Stomach (tissue), 9 donors: ENCODE results near the gene NOCT. TPM values are rescaled to one million over a fixed set of nuclear protein-coding genes. Genes with fewer than 3 reads are reported as not detected.
"Not testable (repeated sequence)": the region's sequence is repeated elsewhere in the genome, so short reads cannot be mapped to it uniquely, and the experiment has no call there.

Experiments
- DNase-seq, 2 donors: peaks; one replicate each; pipeline versions ENCODE4 v3.0.0 to v3.0.0-alpha.2; 2013 to 2019
- H3K27ac ChIP-seq, 5 donors: fragments of 200-600 bp in 4 of 5; sonication (generic) in 4 of 5; one replicate each; pipeline ENCODE4 v1.5.1; 2013 to 2019; ENCODE audit warnings: mild to moderate bottlenecking in 1 of 5, moderate library complexity in 1 of 5
- H3K27me3 ChIP-seq, 3 donors: fragments of 200-600 bp; sonication (generic); one replicate each; pipeline ENCODE4 v1.5.1; 2017 to 2019; ENCODE audit warnings: mixed run types in 1 of 3
- H3K36me3 ChIP-seq, 4 donors: fragments of 200-600 bp; sonication (generic); 1 replicate in 3 of 4; 2 replicates in 1 of 4; pipeline ENCODE4 v1.5.1; 2016 to 2019
- H3K4me1 ChIP-seq, 4 donors: fragments of 200-600 bp; sonication (generic); one replicate each; pipeline ENCODE4 v1.5.1; 2016 to 2019
- H3K4me3 ChIP-seq, 4 donors: fragments of 200-600 bp; sonication (generic) in 3 of 4; one replicate each; pipeline ENCODE4 v1.5.1; 2016 to 2019; ENCODE audit warnings: mild to moderate bottlenecking in 1 of 4
- H3K9me3 ChIP-seq, 4 donors: fragments of 200-600 bp; sonication (generic); one replicate each; pipeline ENCODE4 v1.5.1; 2016 to 2019
- EP300 ChIP-seq: sonication (generic); formaldehyde crosslinking; IDR thresholded peaks from one replicate; pipeline ENCODE4 v1.6.1; 2017; ENCODE audit warnings: antibody characterized with exemption
- POLR2A ChIP-seq, 4 donors: fragments of 450-650 bp; IDR thresholded peaks; one replicate each; pipeline ENCODE4 v1.6.1; 2016; ENCODE audit warnings: antibody characterized with exemption in 4 of 4, control low read depth in 2 of 4, mild to moderate bottlenecking in 1 of 4, moderate library complexity in 1 of 4
- POLR2AphosphoS5 ChIP-seq, 3 donors: sonication (generic); formaldehyde crosslinking; IDR thresholded peaks; one replicate each; pipeline ENCODE4 v1.6.1; 2016; ENCODE audit warnings: antibody characterized with exemption in 3 of 3
- WGBS, 5 donors: extraction: QIAGEN DNeasy Blood & Tissue Kit in 3 of 5; methylation state at CpG; one replicate each; pipeline versions ENCODE4 v1.1.5 to v1.1.7; 2013 to 2018; 5-methylcytosine and 5-hydroxymethylcytosine counted together
- intact Hi-C: fragments of 100-400 bp; cut with DNase I; formaldehyde crosslinking; loops from one replicate; pipeline ENCODE4 v1.15.1; 2023; ENCODE audit warnings: low total_unique reads
- polyA plus RNA-seq, 3 donors: library from polyadenylated mRNA; stranded (reverse); fragments of 200-250 nt; gene quantifications; one replicate each; pipeline ENCODE4 v1.2.3, GENCODE V29; 2013
- total RNA-seq, 5 donors: library from RNA; depleted of rRNA; stranded (reverse); fragments of >200 nt; gene quantifications; one replicate each; pipeline versions ENCODE4 v1.1.0 to v1.2.3, GENCODE V29; 2014 to 2016
- TF ChIP-seq, protein P1 (sequence below), 7 experiments: fragments of 450-650 bp in 4 of 7; fragments of 200-600 bp in 3 of 7; sonication (generic) in 3 of 7; IDR thresholded peaks; one replicate each; pipeline ENCODE4 v1.5.1; 2016 to 2019; ENCODE audit warnings: antibody characterized with exemption in 7 of 7, control low read depth in 2 of 7, mild to moderate bottlenecking in 1 of 7
- donor health status: healthy with polysubstance abuse.
- donor health status: Bipolar disorder and iron deficiency.
- donor health status: healthy.

Gene NOCT
- total and polyA plus RNA-seq, 8 donors = 0.38 to 4.4 (median 0.91) TPM; not detected in 2

DNA sequence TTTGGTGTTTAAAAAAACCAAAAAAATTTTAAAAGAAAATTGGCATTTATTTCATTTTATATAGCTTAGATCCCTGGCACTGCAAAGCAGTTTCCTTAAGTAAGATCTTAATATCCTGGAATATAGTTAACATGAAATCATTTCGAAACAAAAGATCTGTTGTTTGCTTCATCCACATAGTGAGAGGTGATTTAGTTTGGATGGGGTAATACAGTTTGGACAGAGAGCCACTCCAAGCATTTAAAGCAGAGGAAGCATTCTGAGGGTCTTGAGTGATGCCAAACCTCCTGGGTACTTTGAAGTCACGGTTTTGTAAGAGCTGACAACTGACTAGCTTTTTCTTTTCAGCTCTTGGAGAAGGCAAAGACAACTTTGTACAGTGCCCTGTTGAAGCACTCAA is 28.7 kb downstream of the NOCT start:
- no peak overlapping the region for H3K4me3 ChIP-seq
- 78 to 91% (median 83%) methylated on average over 2 of the region's 2 CpGs for WGBS, 5 donors
- no peaks in the 10 kb centered on the region for H3K9me3 ChIP-seq
- TF ChIP-seq POLR2AphosphoS5 (IDR thresholded peaks at IDR 0.05) = no peak
- no peak for TF ChIP-seq POLR2A (IDR thresholded peaks at IDR 0.05)
- no peak for TF ChIP-seq EP300
- TF ChIP-seq, protein P1, sequence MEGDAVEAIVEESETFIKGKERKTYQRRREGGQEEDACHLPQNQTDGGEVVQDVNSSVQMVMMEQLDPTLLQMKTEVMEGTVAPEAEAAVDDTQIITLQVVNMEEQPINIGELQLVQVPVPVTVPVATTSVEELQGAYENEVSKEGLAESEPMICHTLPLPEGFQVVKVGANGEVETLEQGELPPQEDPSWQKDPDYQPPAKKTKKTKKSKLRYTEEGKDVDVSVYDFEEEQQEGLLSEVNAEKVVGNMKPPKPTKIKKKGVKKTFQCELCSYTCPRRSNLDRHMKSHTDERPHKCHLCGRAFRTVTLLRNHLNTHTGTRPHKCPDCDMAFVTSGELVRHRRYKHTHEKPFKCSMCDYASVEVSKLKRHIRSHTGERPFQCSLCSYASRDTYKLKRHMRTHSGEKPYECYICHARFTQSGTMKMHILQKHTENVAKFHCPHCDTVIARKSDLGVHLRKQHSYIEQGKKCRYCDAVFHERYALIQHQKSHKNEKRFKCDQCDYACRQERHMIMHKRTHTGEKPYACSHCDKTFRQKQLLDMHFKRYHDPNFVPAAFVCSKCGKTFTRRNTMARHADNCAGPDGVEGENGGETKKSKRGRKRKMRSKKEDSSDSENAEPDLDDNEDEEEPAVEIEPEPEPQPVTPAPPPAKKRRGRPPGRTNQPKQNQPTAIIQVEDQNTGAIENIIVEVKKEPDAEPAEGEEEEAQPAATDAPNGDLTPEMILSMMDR (IDR thresholded peaks at IDR 0.05) = no peak
- H3K4me1 ChIP-seq = peaks cover 0 to 7% (median 2%) of the 10 kb centered on the region in 4 donors
- H3K27me3 ChIP-seq = no peaks in the 10 kb centered on the region
- no peak overlapping the region for H3K27ac ChIP-seq
- peaks cover 0 to 62% (median 48%) of the 10 kb centered on the region in 4 donors for H3K36me3 ChIP-seq
- intact Hi-C loops = no loop called here
- DNase-seq = no peak

DNA sequence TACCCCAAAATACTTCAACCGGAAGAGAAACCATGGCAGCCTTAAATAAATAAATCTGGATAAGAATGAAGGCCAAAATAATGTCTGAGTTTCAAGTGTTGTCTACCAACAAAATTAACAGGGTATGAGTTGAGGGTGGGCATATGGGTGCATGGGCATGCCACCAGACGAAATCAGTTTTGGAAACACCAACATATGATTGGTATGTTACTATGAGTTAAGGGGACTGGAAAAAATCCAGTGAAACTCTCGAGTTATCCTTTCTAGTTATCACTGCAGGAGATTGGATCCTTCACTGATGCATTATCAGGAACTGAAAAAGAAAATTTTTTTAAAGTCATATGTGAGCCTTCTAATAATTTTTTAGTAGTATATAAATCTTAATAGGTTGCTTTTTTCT is 32.4 kb downstream of the NOCT start:
- no peak overlapping the region for H3K4me3 ChIP-seq
- no peaks in the 10 kb centered on the region for H3K27me3 ChIP-seq
- peaks cover 0 to 85% (median 59%) of the 10 kb centered on the region in 4 donors for H3K36me3 ChIP-seq
- DNase-seq = no peak
- H3K27ac ChIP-seq = no peak overlapping the region
- TF ChIP-seq POLR2A (IDR thresholded peaks at IDR 0.05) (no peak), POLR2AphosphoS5 (IDR thresholded peaks at IDR 0.05) (no peak), EP300 (no peak)
- TF ChIP-seq, protein P1 (IDR thresholded peaks at IDR 0.05) = no peak
- WGBS, 5 donors = 58 to 75% (median 66%) methylated on average over 3 of the region's 3 CpGs
- intact Hi-C loops = no loop called here
- no peaks in the 10 kb centered on the region for H3K9me3 ChIP-seq
- peaks cover 0 to 4% (median 0%) of the 10 kb centered on the region in 4 donors for H3K4me1 ChIP-seq

DNA sequence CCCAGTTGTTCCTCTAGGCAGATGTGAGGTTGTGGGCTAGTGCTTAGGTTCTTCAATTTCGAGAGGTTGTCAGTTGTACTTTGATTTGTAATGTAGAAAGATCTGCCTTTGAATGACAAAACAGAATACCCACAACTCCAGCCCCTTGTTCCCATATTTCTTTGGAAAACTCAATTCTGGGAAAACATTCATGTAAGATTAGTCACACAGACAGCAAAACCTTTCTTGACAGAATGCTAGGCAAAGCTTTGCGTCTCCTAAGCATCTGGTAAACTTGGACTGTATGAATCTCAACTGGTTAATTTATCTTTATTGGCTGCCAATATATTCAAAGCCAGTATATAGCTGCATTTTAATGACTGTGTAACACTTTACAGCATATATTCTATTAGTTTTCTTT is 34.9 kb downstream of the NOCT start:
- H3K27me3 ChIP-seq = no peaks in the 10 kb centered on the region
- no peak overlapping the region for H3K27ac ChIP-seq
- no peak for TF ChIP-seq POLR2A (IDR thresholded peaks at IDR 0.05)
- WGBS, 5 donors = 81 to 98% (median 88%) methylated on average over 2 of the region's 2 CpGs
- H3K4me3 ChIP-seq = no peak overlapping the region
- H3K4me1 ChIP-seq = peaks cover 0 to 17% (median 6%) of the 10 kb centered on the region in 4 donors
- intact Hi-C loops = no loop called here
- H3K9me3 ChIP-seq = no peaks in the 10 kb centered on the region
- no peak for DNase-seq
- H3K36me3 ChIP-seq = peaks cover 0 to 86% (median 66%) of the 10 kb centered on the region in 4 donors

DNA sequence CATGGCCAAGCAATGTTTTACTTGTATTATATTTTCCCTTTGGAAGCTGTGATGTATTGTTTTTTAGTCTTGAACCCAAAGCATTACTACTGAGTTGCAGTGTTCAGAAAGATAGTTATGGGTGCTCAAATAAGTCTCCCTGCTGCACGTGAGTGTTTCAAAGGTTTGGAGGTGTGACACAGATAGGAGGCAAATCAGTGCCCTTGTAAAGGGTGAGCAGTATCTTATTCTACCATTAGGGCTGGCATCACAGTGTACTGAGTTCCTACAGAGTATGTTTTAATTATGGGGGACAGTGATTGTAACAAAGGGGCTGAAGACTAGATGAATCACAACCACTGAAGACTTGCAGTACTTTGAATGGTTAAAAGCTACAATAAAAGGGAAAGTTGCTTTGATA is 38.3 kb downstream of the NOCT start:
- H3K9me3 ChIP-seq = no peaks in the 10 kb centered on the region
- peaks cover 3 to 87% (median 72%) of the 10 kb centered on the region in 4 donors for H3K36me3 ChIP-seq
- H3K27ac ChIP-seq = no peak overlapping the region
- no peak for DNase-seq
- no peaks in the 10 kb centered on the region for H3K27me3 ChIP-seq
- TF ChIP-seq EP300 (no peak), POLR2A (IDR thresholded peaks at IDR 0.05) (no peak), POLR2AphosphoS5 (IDR thresholded peaks at IDR 0.05) (no peak)
- TF ChIP-seq, protein P1 (IDR thresholded peaks at IDR 0.05) = no peak
- H3K4me1 ChIP-seq = peaks cover 0 to 28% (median 11%) of the 10 kb centered on the region in 4 donors
- WGBS, 5 donors = 72 to 91% (median 86%) methylated on average over 1 of the region's 1 CpG
- intact Hi-C loops = no loop called here
- H3K4me3 ChIP-seq = no peak overlapping the region

DNA sequence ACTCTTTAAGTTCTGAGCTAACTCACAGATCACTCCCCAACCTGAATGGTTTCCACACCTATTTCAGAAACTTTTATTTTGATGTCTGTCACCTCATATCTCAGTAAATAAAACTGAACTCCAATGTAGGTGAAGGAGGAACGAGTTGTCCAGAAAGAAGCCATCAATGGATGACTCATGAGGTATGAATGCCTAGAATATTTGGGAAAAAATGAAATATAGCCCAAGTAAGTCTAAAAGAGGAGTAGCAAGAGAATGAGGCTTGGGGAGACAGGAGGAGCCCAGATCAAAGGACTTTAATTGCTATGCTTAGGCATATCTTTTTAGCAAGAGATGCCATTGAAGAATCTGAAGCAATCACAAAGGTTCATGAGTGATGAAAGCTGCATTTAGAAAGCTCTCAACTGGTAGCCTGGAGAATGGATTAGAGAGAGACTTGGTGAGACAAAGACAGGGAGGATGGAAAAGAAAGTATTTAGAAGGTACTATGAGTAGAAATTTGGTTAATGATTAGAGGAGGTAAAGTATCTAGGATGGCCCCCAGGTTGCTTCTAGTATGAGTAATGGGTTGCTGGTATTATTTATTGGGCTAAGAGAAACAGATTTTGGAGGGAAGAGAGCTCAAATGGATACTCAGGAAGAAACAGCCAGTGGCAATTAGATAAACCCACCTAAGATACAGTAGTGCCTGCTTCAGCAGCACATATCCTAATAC is 39.4 kb downstream of the NOCT start:
- H3K27ac ChIP-seq = no peak overlapping the region
- peaks cover 0 to 28% (median 11%) of the 10 kb centered on the region in 4 donors for H3K4me1 ChIP-seq
- peaks cover 9 to 93% (median 76%) of the 10 kb centered on the region in 4 donors for H3K36me3 ChIP-seq
- TF ChIP-seq, protein P1 (IDR thresholded peaks at IDR 0.05) = no peak
- TF ChIP-seq POLR2A (IDR thresholded peaks at IDR 0.05) = no peak
- TF ChIP-seq EP300 = no peak
- no peak for TF ChIP-seq POLR2AphosphoS5 (IDR thresholded peaks at IDR 0.05)
- no peak overlapping the region for H3K4me3 ChIP-seq
- intact Hi-C loops = no loop called here
- DNase-seq = no peak
- 26 to 46% (median 33%) methylated on average over 1 of the region's 1 CpG for WGBS, 5 donors
- H3K9me3 ChIP-seq = no peaks in the 10 kb centered on the region
- no peaks in the 10 kb centered on the region for H3K27me3 ChIP-seq

DNA sequence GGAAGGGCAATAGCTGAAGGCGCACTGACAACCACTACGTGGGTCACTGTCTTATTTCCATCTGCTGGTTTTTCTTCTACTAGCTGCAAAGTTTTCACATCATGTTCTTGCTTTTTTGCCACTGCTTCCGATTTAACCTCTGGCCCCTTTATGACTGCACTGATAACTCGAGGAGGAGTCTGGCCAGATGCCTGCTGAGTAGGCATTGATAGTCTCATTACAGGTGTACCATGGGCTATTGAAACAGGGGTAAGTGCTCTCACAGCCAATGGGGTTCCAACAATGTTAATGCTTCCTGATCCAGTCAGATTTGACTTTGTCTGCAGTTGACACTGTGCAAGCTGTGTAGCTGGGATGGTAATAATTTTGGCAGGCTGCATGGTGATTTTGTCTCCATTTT is 43.4 kb downstream of the NOCT start:
- 57 to 70% (median 62%) methylated on average over 4 of the region's 4 CpGs for WGBS, 5 donors
- H3K9me3 ChIP-seq, intact Hi-C loops, H3K27me3 ChIP-seq, H3K4me3 ChIP-seq, H3K27ac ChIP-seq, DNase-seq: not testable (repeated sequence)
- peaks cover 36 to 100% (median 95%) of the 10 kb centered on the region in 4 donors for H3K36me3 ChIP-seq
- H3K4me1 ChIP-seq = peaks cover 0 to 28% (median 9%) of the 10 kb centered on the region in 4 donors
